ENCODE data around the gene GHITM.
"Not testable (repeated sequence)": the region's sequence is repeated elsewhere in the genome, so short reads cannot be mapped to it uniquely, and the experiment has no call there.

Gene GHITM

DNA sequence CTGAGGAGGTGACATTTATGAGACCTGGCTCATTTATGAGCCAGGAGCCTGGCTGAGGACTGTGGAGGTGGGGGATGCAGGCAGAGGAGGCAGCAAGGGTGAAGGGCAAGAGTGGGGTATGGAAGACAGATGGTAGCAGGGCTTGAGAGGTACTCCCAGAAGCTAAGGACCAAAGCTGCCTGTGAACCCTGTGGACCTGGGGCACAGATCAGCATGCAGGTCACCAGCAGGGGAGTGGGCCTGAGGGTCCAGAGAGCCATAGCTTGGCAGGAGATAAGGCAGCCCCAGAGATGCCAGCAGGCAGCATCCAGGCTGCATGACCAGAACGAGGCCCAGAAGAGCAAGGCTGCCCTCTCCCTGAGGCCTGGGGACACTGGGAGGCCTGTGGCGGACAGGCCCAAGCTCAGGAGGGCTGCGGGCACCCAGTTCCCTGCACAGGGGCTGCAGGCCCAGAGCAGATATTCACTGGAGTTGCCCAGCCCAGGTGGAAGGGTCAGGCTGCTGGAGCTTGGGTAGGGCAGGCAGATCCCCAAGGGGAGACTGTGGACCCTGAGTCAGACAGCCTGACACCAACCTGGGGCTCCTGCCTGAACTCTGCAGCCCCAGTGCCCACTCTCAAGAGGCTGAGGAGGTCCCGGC, 37.6 kb downstream of the GHITM start:
- no peak for DNase-seq (ENCODE audit: low read depth, low spot score)

GRCh38 chr10:84177541-84178141, 38.3 kb downstream of the GHITM start:
- no peak for DNase-seq (ENCODE audit: low read depth, low spot score)

GRCh38 chr10:84178160-84178609, 38.9 kb downstream of the GHITM start:
- DNase-seq (ENCODE audit: low read depth, low spot score): no peak

DNA sequence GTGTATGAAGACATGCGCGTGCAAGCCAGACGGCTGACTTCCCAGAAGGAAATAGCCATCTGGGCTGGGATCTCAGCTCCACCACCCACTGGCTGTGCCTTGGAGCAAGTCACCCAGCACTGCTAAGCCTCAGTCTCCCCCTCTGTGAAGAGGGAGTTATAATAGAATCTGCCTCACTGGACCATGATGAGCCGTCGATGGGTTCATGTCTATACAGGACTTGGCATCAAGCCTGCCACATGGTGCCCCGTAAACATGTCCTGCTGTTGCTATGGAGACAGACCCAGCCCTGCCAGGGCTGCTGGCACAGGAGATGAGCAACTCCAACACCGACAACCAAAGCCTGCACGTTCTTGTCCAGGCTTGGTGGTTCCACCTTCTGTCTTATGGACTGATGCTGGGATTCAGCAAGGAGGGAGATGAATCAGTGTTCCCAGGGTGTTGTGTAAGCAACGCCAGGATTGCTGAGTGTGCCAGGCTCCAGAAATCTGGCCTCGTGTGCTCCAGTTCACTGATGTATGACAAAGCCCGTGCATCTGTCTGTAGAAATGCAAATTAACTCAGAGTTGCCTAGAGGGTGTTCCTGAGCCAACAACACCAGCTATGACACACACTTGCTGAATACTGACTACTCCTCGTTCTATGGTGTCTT, 39.9 kb downstream of the GHITM start:
- peak; percentile 79 for DNase-seq (ENCODE audit: low read depth, low spot score)

GRCh38 chr10:84180386-84180785, 41.1 kb downstream of the GHITM start:
- not testable (repeated sequence) for DNase-seq (ENCODE audit: low read depth, low spot score)

GRCh38 chr10:84181631-84182030, 42.3 kb downstream of the GHITM start:
- no peak for DNase-seq (ENCODE audit: low read depth, low spot score)

DNA sequence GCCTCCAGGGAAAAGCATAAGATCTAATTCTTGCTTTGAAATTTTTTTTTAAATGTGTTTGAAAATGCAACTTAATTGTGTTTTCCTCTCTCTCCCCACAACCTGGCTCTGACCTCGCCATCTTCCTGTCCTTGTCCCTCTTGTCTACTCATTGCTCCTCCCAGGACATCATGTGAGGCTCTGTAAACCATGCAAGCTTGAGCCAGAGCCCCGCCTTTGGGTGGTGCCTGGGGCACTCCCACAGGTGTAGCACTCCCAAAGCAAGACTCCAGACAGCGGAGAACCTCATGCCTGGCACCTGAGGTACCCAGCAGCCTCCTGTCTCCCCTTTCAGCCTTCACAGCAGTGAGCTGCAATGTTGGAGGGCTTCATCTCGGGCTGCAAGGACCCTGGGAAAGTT, 45.2 kb downstream of the GHITM start:
- DNase-seq (ENCODE audit: low read depth, low spot score): no peak

- DNase-seq (ENCODE audit: low read depth, low spot score): no peak
Measured at GRCh38 chr10:84185526-84186175, 46.3 kb downstream of the GHITM start.

DNA sequence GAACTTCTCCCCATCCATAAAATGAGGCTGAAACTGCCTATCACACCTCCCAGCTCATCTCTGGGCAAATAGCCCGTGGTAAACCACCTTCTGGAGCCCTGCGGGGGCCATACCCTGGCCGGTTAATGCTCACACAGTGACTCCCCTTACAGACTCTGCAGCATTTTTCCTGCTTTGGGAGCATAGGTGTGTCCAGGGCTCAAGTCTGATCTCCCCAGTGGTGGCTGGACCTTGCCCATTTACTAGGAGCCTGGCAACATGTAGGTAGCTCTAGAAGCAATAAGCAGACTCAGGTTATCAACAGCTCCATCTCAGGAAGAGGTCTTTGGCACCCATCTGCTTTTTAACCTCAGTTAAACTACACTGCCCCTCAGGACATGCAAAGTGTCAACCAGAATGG, 49.5 kb downstream of the GHITM start:
- DNase-seq (ENCODE audit: low read depth, low spot score): no peak

DNA sequence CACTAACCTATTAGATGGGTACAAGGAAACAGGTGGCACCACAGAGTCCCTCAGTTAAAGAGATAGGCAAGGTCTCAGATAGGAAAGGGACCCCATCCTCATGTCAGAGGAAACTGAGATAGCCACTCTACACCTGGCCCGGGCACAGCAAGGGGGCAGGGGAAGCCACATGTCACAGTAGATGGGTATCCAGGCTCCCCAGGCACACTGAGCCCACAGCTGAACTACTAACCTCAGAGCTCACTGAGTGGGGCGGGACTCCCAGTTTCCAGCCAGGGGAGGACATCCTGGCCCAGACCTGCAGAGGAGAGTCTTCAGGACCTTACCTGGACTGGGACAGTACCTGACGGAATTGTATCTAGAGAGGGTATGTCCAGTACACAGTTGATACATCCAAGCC, 51.3 kb downstream of the GHITM start:
- DNase-seq (ENCODE audit: low read depth, low spot score): no peak

DNA sequence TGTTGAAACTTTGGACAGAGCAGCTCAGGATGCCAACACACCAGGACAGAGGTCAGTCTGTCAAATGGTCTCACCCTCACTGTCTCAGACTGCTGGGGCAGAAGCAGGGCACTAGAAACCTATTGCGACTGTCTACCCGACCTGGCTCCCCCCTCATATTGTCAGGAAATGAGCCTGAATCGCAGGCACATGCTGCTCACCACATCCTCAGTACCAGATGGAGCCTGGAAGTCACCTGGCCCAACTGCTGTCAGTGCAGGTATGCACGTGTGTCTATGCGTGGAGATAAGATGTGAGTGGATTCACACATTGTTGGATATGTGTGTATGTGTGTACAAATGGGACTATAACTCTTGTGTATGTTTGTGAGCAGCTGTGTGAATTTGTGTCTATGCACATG, 51.8 kb downstream of the GHITM start:
- no peak for DNase-seq (ENCODE audit: low read depth, low spot score)

GRCh38 chr10:84193327-84193726, 54.0 kb downstream of the GHITM start:
- DNase-seq (ENCODE audit: low read depth, low spot score): no peak

DNA sequence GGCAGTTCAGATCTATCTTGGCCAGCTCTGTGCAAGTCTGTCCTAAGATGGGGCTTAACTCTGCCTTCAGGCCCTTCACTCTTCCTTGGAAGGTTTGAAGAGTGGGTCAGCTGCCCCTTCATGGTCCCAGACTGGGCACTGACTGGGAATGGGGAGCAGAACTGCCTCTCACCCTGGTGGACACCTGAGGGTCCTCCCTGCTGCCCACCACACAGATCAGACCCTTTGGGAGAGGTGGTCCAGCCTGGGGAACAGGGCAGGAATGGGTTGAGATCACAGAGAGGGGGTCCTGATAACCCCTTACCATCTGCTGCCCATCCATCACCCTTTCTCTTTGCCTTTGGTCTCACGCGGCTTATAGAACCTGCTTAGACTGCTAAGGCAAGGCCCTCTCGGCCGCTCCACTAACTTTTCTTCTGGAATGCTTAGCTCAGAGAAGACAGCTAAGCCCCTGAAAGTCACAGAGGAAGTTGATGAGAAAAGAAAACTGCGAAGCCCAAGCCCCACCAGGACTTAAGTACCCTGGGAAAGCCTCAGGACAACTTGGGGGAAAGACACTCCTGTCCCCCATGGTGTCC, 54.6 kb downstream of the GHITM start:
- DNase-seq (ENCODE audit: low read depth, low spot score): no peak

GRCh38 chr10:84194424-84195043, 55.2 kb downstream of the GHITM start, which contains the start of gene CDHR1:
Gene CDHR1 (plus strand): TSS chr10:84194537. CDS start chr10:84194761, 224 bp downstream.
- peak; percentile 51 for DNase-seq (ENCODE audit: low read depth, low spot score)

DNA sequence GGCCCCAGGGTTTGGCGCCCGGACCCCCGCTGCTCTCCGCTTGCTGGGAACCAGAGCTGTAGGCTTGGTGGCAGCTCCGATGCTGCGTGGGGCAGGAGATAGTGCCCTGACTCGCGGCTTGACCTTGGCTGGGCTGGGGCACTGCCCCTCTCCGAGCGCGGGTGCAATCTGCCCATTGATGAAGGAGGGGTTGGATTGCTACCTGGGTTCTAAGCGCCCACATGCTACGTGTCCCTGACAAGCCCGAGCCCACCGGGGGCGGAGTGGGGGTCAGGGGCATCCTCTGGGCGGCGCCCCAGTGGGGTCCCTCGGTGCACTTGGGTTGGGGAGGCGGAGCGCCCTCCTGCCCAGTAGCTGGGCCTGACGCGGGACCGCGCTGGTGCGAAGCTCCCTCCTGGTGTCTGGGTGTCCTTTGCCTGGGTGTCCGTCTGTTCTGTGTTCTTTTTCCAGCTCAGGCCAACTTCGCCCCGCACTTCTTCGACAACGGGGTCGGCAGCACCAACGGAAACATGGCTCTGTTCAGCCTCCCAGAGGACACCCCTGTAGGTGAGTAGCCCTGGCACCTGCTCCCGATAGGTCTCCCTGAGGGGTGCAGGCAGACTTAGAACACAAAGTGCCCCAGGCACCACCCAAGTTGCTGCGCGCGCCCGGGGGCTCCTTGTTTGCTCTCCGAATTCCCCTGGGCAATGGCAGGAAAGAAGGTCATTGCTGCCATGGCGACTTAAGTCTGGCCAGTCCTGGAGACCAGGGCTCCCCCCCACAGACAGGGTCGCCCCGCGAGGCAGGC, 55.9 kb downstream of the GHITM start:
- no peak for DNase-seq (ENCODE audit: low read depth, low spot score)

DNA sequence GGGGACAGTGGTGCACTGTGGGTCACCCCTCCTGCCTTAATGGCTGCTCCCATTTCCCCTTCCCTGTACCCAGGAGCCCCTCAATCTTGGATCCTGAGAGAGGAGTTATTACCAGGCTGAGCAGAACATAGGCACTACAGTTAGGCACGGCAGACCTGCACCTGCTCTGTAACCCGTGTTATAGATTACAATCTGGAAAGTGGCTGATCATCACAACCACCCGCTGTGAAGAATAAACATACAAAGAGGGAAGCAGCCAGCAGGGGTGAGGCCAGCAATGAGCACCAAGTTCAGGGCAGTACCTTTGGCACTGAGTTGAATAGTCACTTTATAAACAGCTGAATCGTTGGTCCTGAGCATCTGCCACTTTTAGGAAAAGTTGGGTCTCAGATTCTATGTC, 56.8 kb downstream of the GHITM start:
- DNase-seq (ENCODE audit: low read depth, low spot score): no peak

- peak; percentile 26 for DNase-seq (ENCODE audit: low read depth, low spot score)
Measured at GRCh38 chr10:84196941-84197340, 57.6 kb downstream of the GHITM start.

DNA sequence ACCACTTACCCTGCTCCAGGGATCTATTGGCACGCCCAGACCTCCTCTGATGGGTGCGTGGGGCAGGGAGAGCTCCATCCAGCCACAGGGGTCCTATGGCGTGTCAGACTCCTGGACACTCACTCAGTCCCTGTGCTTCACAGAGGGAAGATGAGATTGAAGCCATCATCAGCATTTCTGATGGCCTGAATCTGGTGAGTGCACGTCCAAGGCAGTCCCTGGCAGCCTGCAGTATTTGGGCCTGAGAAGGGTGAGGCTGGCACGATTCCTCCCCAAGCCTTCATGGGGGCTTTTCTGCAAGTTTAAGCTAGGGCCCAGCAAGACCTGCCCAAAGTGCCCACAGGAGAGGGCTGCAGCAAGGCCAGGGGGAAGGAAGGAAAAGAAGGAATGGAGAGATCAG, 58.3 kb downstream of the GHITM start:
- no peak for DNase-seq (ENCODE audit: low read depth, low spot score)

DNA sequence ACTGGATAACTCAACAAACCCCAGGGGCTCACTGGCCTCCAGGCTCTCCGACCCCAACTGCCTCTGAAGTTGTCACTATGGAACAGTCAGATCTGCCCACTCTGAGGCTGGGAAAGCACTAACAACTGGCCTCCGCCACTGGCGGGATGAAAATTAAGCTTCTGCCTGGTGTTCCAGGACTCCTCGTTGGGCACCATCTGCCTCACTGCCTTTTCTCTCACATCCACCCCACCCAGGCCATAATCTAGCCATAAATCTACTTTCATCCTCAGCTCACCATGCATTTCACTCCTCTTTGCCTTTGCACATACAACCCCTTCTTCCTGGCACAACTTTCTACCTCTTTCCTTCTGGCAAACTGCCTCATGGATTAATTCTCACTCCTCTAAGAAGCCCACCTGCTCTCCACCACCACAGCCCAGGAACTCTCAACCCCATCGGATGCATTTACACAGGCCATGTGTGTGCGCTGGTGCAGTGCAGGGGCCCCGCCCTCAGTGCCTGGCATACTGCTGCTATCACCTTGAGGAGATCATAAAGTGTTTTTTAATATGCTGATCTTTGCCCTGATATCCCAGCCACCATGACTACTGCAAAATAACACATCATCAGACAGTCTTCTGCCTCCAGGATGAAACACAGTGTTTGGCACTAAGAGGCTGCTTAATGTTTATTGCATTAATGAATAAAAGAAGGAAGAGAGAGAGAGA, 59.1 kb downstream of the GHITM start:
- no peak for DNase-seq (ENCODE audit: low read depth, low spot score)

GRCh38 chr10:84200537-84201243, 61.4 kb downstream of the GHITM start:
- no peak for DNase-seq (ENCODE audit: low read depth, low spot score)
